Putamen (tissue), 1 donor: ENCODE results near the gene MAPKAPK3.
"Not testable (repeated sequence)": the region's sequence is repeated elsewhere in the genome, so short reads cannot be mapped to it uniquely, and the experiment has no call there.

Experiments used
- DNase-seq: peaks from one replicate; pipeline ENCODE4 v3.0.0-alpha.2; 2016; ENCODE audit warnings: low spot score

The MAPKAPK3 gene

GRCh38 chr3:50656417-50657195 lies 39.7 kb downstream of the MAPKAPK3 start:
- DNase-seq: no peak

- no peak for DNase-seq
Measured at GRCh38 chr3:50657407-50657806, 40.5 kb downstream of the MAPKAPK3 start.

DNA sequence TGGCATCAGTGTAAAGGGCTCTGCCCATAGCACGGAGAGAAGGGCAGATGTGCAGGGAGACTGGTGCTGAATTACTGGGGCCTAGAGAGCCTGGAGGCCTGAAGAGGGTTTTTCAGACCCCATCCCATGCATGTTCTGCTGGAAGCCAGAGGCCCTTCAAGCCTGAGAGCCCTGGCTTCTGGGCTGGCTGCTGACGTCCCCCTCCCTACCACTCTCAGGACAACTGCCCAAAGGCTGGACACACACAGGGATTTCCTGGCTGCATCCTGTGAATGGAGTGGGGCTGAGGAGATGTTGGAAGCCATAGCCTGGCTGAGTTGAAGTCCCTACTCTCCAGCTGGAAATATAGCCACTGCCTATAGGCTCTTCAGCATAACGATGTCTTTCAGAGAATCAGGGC lies 40.9 kb downstream of the MAPKAPK3 start:
- no peak for DNase-seq

- DNase-seq: no peak
Measured at GRCh38 chr3:50658416-50658815, 41.5 kb downstream of the MAPKAPK3 start.

DNA sequence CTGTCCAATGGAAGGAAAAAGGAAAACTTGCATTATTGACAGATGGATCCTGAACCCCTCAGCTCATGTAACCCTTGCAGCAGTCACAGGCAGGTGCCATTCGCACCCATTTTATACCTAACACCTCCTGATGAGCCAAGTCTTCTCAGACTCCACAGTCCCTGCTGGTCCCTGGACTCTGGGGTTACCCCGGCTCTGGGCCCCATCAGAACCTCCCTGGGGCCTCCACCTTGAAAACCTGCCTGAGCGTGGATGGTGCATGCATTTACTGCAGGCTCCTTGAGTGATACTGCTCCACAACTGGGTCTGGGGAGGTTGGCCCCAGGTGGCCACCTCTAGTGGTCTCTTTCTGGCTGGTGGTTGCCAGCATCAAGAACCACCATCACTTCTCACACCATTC lies 41.9 kb downstream of the MAPKAPK3 start:
- no peak for DNase-seq

GRCh38 chr3:50660386-50660785 lies 43.4 kb downstream of the MAPKAPK3 start:
- DNase-seq: no peak

GRCh38 chr3:50661321-50661837 lies 44.4 kb downstream of the MAPKAPK3 start:
- no peak for DNase-seq

DNA sequence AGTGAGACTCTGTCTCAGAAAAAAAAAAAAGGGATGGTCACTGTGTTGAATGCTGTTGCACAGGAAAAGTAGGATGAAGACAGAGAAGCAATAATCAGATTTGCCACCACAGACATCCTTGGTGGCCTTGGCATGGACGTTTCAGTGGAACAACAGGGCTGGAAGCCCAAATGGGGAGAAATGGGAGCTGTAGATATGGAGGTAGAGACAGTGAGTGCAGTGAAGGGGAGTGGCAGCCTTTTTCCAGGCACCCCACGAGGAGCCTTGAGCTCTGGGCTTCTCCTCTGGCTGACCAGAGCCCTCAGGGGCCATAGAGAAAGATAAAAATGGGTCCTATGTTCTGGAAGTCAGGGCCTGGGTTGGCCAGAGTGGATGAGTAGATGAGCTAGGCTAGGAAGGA lies 45.5 kb downstream of the MAPKAPK3 start:
- DNase-seq: no peak

DNA sequence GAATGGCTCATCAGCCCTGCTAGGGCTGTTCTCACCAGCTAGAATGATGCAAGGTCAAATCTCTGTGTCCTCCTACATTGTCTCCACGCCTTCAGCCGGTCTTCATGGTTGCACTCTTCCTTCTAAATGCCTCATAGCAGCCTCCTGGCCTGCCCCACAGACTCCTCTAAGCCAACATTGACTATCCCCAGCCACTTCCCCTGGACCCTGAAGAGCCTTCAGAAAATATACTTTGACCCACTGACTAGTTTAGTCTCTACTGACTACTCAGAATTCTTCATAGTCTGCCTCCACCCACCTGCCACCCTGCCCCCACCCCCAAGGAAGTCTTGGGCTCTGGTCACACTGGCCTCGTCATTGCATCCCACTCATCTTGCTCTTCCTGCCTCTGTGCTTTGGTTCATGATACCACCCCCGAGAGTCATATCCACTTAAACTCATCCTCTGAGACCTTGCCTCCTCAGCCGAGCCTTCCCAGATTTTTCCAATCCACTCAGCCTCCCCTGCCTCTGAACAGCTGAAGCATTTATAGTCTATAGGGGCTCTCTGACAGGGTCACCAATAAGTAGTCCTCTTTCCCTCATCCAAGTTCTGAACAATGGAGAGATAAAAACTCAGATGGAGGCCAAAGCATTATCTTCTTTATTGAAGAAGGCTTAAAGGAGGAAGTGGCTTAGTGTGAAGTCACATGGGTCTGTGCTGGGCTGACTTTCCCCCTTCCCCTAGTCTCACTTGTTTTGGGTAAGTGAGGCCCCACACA lies 48.3 kb downstream of the MAPKAPK3 start:
- no peak for DNase-seq

- not testable (repeated sequence) for DNase-seq
Measured at GRCh38 chr3:50665841-50666115, 48.8 kb downstream of the MAPKAPK3 start.

DNA sequence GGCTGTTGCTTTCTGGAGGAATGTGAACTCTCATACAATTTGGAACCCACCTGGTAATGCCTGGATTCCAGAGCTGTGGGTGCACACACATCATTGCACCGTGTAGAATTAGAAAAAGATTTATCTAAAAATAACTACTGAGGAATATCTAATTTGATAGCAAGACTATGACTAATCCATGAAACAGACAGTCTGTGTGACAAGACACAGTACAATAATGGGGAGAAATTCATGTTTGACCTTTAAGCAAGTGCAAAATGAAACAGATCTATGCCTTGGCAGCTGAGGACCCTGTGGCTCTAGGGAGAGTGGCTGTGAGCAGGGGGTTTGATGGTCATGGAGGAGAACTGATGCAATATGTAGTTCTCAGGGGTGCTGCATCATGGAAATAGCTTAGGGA lies 49.9 kb downstream of the MAPKAPK3 start:
- DNase-seq: peak; percentile 51

- DNase-seq: no peak
Measured at GRCh38 chr3:50671331-50671730, 54.4 kb downstream of the MAPKAPK3 start.

GRCh38 chr3:50672656-50673055 lies 55.7 kb downstream of the MAPKAPK3 start:
- no peak for DNase-seq

DNA sequence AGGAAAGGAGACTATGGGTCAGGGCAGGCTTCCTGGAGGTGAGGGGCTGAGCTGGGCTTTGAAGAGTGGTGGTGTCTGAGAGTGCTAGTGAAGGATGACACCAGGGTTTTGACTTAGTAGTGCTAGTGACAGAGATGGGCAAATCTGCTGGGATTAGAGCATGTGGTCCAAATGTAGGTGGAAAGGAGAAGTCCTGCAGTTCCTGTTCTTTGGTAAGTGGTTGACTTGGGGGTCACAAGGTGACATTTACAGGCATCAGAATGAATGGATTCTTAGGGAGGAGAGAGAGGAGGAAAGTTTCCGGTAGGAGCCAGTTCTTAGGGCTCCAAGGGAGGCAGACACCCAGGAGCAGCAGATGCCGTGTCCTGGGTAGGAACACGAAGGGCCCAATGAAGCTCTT lies 57.0 kb downstream of the MAPKAPK3 start:
- no peak for DNase-seq

DNA sequence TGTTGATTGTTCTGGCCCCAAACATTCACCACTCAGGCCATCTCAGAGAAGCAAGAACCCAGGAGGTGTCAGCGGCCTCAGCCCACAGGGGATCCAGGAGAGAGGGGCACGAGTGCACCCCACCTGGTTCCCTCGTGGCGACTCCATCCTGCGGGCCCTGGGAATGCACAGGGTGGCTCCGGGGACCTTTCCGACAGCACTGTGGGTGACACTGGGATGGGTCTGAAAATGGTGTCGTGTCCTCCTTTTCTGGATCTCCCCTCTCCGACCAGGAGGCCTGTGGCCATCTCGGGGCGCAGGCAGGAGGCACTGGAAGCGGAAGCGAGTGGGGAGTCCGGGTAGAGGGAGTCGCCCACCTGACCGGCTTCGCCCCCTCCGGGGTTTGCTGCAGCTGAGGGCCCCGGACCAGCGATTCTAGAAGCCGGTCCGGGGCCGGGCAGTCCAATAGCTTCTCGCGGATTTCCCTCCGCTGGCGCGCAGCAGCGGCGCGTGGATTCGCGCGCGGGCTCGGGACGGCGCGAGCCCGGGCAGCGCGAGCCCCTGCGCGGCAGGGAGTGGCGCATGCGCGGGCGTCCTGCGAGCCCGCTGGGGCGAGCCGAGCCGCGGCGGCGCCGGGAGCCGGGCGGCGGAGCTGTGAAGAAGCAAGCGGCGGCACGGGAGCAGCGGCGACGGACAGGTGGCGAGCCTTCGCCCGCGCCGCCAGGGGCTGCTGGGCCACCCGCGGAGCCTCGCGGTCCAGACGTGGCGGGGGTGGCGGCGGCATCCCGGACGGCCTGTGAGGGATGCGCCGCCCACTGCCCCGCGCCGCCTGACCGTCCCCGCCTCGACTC lies 57.6 kb downstream of the MAPKAPK3 start, which contains the start of gene DOCK3:
TSS of gene DOCK3 (plus strand) at position 579 of the 830 bp plus-strand sequence. CDS start 337 bp downstream, outside the sequence.
- peak; percentile 77 for DNase-seq

- DNase-seq: peak; percentile 68
Measured at GRCh38 chr3:50675179-50676030, 58.5 kb downstream of the MAPKAPK3 start.

DNA sequence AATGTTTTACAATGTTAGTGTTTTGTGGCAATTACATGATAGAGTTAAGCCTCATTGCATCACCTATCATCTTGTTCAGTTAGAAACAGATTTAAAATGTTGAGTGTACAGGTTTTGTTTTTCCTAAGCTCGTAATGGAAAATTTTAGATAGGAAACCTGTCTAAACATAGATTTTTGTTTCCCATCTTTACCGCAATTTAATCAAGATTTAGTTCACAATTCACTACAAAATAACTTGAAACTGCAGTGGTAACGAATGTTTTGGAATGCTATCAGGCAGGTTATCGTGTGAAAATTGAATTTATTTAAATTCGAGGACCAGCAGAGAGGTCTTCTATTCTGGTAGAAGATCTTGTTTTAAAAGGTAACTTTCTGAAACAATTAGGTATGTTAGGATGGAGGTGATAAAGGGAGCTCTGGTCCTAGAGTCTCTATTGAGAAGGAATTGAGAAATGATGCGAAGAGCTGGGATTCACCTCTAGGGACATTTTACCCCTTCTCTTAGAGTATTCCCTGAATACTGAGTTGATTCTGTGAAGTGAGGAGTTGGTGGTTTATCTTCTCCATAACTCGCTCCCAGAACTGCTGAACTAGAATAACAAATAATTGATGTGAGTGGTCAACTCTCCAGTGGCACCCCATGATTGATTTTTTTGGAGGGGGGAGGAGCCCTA lies 59.2 kb downstream of the MAPKAPK3 start:
- no peak for DNase-seq

DNA sequence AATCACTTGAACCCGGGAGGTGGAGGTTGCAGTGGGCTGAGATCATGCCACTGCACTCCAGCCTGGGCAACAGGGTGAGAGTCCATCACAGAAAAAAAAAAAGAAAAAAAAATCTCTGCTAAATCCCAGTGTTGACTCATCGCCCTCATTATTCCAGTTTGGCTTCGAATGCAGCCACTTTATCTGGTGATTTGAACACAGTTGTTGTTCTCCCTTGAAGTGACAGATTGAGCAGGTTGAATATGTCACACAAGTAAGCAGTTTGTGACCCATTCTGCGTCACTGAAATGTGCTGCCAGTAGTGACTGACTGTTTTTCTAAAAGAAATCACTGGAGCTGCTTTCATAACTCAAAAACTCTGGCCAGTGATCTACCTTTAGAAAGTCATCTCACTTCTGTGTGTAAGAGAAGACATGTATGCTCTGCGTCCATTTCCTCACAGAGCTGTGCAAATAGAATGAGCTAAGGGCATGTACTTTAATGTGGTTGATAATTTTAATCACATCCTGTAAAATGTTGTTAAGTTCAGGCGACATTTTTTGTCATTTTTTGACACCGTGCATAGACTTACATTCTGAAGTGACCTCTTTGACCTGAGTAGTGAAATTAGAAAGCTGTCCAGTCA lies 70.3 kb downstream of the MAPKAPK3 start:
- DNase-seq: no peak

GRCh38 chr3:50687916-50688315 lies 71.0 kb downstream of the MAPKAPK3 start:
- no peak for DNase-seq

GRCh38 chr3:50688602-50689001 lies 71.7 kb downstream of the MAPKAPK3 start:
- not testable (repeated sequence) for DNase-seq
